Activated B cell treated with CpG ODN at 0.5 μM for 24 hours (primary cell): ENCODE results near the gene CETP. TPM values are rescaled to one million over a fixed set of nuclear protein-coding genes. Genes with fewer than 3 reads are reported as not detected.
"Not testable (repeated sequence)": the region's sequence is repeated elsewhere in the genome, so short reads cannot be mapped to it uniquely, and the experiment has no call there.

ENCODE experiments used
- ATAC-seq: fragments of 200-7000 bp; cut with Tn5 transposase; one replicate; pipeline ENCODE4 v1.10.0; 2021; ENCODE audit warnings: low read depth, mild to moderate bottlenecking, moderate library complexity
- CTCF ChIA-PET: fragments of 350-600 bp; sonication (Branson Sonifier 250); formaldehyde crosslinking; loops from one replicate; lab custom pipeline; 2021; ENCODE audit warnings: antibody characterized with exemption; lab: Charles Lee
- POLR2A ChIA-PET: fragments of 350-600 bp; sonication (Branson Sonifier 250); formaldehyde crosslinking; loops from one replicate; lab custom pipeline; 2021; ENCODE audit warnings: antibody characterized with exemption; lab: Charles Lee
- DNase-seq: peaks from one replicate; pipeline ENCODE4 v3.0.0; 2022
- H3K27ac Mint-ChIP-seq: one replicate; pipeline ENCODE4 v1.8.0; 2020; ENCODE audit warnings: mixed read lengths
- H3K27me3 Mint-ChIP-seq: one replicate; pipeline ENCODE4 v1.8.0; 2021; ENCODE audit warnings: mixed read lengths
- H3K36me3 Mint-ChIP-seq: one replicate; pipeline ENCODE4 v1.8.0; 2021; ENCODE audit warnings: low read depth, mixed read lengths
- H3K4me1 Mint-ChIP-seq: one replicate; pipeline ENCODE4 v1.8.0; 2021; ENCODE audit warnings: mixed read lengths
- H3K4me3 Mint-ChIP-seq: one replicate; pipeline ENCODE4 v1.8.0; 2020; ENCODE audit warnings: mild to moderate bottlenecking, mixed read lengths
- H3K9me3 Mint-ChIP-seq: one replicate; pipeline ENCODE4 v1.8.0; 2020; ENCODE audit warnings: mixed read lengths
- intact Hi-C: fragments of 100-400 bp; cut with micrococcal nuclease; formaldehyde crosslinking; loops from one replicate; pipeline ENCODE4 v1.15.1; 2024
- total RNA-seq: library from RNA; stranded (reverse); gene quantifications from 2 replicates; pipeline ENCODE4 v1.2.3, GENCODE V29; 2022
- TF ChIP-seq, protein P1 (sequence below): fragments of 200-600 bp; IDR thresholded peaks from one replicate; pipeline ENCODE4 v1.8.0; 2022; ENCODE audit warnings: antibody characterized with exemption, mild to moderate bottlenecking

The CETP gene
- total RNA-seq, 1 donor from 2014 or later, result 1.4 TPM

- Mint-ChIP-seq H3K27me3 (no peaks in the 10 kb centered on the region), H3K9me3 (peaks cover 3% of the 10 kb centered on the region), H3K36me3 (peaks cover 38% of the 10 kb centered on the region), H3K4me1 (peaks cover 87% of the 10 kb centered on the region), H3K4me3 (peak overlapping the region; percentile 55), H3K27ac (peak overlapping the region; percentile 90)
- ChIA-PET CTCF (no interaction called here), POLR2A (interaction anchor here (1.8 to 9.1 kb wide), 5 partner anchors 10 to 45 kb away, joined by 11 to 93 read pairs (median 33); partner anchors contain the start of gene NLRC5)
- DNase-seq (peak; percentile 10), ATAC-seq (no peak)
- intact Hi-C loops, result loop anchor here (2.0 kb wide), 3 partner anchors 14 to 42 kb away; no protein-coding TSS in a partner anchor
- TF ChIP-seq, protein P1, sequence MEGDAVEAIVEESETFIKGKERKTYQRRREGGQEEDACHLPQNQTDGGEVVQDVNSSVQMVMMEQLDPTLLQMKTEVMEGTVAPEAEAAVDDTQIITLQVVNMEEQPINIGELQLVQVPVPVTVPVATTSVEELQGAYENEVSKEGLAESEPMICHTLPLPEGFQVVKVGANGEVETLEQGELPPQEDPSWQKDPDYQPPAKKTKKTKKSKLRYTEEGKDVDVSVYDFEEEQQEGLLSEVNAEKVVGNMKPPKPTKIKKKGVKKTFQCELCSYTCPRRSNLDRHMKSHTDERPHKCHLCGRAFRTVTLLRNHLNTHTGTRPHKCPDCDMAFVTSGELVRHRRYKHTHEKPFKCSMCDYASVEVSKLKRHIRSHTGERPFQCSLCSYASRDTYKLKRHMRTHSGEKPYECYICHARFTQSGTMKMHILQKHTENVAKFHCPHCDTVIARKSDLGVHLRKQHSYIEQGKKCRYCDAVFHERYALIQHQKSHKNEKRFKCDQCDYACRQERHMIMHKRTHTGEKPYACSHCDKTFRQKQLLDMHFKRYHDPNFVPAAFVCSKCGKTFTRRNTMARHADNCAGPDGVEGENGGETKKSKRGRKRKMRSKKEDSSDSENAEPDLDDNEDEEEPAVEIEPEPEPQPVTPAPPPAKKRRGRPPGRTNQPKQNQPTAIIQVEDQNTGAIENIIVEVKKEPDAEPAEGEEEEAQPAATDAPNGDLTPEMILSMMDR, result no peak
These were observed 39.4 kb downstream of the CETP start for GRCh38 chr16:57001026-57001679.

DNA sequence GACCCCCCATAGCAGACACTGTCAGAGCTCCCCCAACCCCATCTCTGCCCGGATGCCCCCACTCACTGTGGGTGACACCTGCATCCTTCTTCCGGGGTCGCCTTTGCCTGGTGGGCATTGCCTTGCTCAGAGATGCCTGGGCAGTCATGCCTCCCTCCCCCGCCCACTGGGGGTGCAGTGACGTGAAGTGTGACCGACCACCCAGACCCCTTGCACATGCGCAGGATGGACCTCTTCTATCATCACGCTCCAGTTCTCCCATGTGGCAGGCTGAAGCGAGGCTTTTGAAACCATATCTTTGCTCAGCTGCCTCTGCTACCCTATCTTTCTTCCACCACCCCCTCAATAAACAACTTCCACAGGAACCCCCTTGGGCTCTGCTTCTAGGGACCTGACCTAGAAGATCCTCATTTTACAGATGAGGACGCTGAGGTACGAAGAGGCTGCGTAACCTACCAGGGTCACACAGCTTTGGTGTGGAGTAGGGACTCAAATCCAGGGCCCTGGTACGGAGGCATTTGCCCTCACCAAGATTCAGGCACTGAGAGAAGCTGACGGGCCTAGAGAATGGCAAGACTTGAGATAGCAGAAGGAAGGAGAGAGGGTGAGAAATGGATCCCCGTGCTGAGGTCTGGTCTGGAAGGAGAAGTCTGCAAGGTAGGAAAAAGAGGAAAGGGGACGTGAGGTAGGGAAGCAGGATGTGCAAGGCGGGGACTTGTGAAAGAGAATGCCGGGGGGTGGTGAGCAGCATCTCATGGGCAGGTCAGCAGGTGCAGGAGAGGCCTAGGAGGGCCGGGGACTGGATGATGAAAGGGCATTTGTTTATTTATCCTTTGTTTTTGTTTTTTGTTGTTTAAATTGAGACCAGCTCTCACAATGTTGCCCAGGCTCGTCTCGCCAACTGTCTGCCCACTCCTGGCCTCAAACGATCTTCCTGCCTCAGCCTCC lies 42.0 kb downstream of the CETP start:
- POLR2A ChIA-PET, result interaction anchor here (0.7 to 9.1 kb wide), 10 partner anchors 8 to 72 kb away, joined by 3 to 93 read pairs (median 14); partner anchors contain the start of genes HERPUD1 and NLRC5
- H3K27ac Mint-ChIP-seq, result peak overlapping the region; percentile 94
- ATAC-seq (peak; percentile 11), DNase-seq (peak; percentile 26)
- CTCF ChIA-PET, result interaction anchor here (2.5 kb wide), 1 partner anchor 40 kb away, joined by 8 read pairs; no protein-coding TSS in a partner anchor
- TF ChIP-seq, protein P1, result no peak
- H3K4me1 Mint-ChIP-seq, result peaks cover 88% of the 10 kb centered on the region
- intact Hi-C loops, result loop anchor here (1.0 to 2.0 kb wide), 2 partner anchors 13 to 39 kb away; no protein-coding TSS in a partner anchor
- peaks cover 3% of the 10 kb centered on the region for H3K9me3 Mint-ChIP-seq
- peaks cover 30% of the 10 kb centered on the region for H3K36me3 Mint-ChIP-seq
- H3K4me3 Mint-ChIP-seq, result peak overlapping the region; percentile 80
- H3K27me3 Mint-ChIP-seq, result no peaks in the 10 kb centered on the region

GRCh38 chr16:57004387-57005250 lies 42.9 kb downstream of the CETP start:
- peaks cover 30% of the 10 kb centered on the region for H3K36me3 Mint-ChIP-seq

DNA sequence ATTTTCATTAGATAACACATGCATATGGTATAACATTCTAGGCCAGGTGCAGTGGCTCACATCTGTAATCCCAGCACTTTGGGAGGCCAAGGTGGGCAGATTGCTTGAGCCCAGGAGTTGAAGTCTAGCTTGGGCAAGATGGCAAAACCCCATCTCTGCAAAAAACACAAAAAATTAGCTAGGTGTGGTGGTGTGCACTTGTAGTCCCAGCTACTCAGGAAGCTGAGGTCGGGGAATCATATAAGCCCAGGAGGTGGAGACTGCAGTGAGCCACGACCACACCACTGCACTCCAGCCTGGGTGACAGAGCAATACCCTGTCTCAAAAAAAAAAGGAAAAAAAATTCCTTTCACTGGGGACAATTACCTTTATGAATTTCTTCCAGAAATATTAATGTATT lies 43.8 kb downstream of the CETP start:
- H3K27me3 Mint-ChIP-seq, H3K4me3 Mint-ChIP-seq, H3K9me3 Mint-ChIP-seq, ATAC-seq: not testable (repeated sequence)
- Mint-ChIP-seq H3K4me1 (peaks cover 79% of the 10 kb centered on the region), H3K27ac (peak overlapping the region; percentile 78), H3K36me3 (peaks cover 35% of the 10 kb centered on the region)
- ChIA-PET POLR2A (interaction anchor here (0.7 to 9.1 kb wide), 15 partner anchors 9 to 212 kb away, joined by 3 to 93 read pairs (median 5); partner anchors contain the start of genes HERPUD1 and NLRC5), CTCF (interaction anchor here (1.0 to 2.5 kb wide), 4 partner anchors 18 to 42 kb away, joined by 3 to 8 read pairs (median 4); no protein-coding TSS in a partner anchor)
- peak; percentile 4 for DNase-seq
- intact Hi-C loops, result loop anchor here (1.0 to 2.0 kb wide), 2 partner anchors 9 to 15 kb away; no protein-coding TSS in a partner anchor

More at GRCh38 chr16:57004387-57005250, 42.9 kb downstream of the CETP start:
- H3K4me3 Mint-ChIP-seq, result peak overlapping the region; percentile 80
- DNase-seq (peak; percentile 14), ATAC-seq (no peak)
- TF ChIP-seq, protein P1, result no peak
- peaks cover 81% of the 10 kb centered on the region for H3K4me1 Mint-ChIP-seq
- H3K27ac Mint-ChIP-seq, result peak overlapping the region; percentile 94
- CTCF ChIA-PET, result interaction anchor here (1.0 to 2.5 kb wide), 4 partner anchors 17 to 41 kb away, joined by 3 to 8 read pairs (median 4); no protein-coding TSS in a partner anchor
- POLR2A ChIA-PET, result interaction anchor here (1.0 to 9.1 kb wide), 14 partner anchors 9 to 73 kb away, joined by 3 to 93 read pairs (median 6); partner anchors contain the start of genes HERPUD1 and NLRC5
- peaks cover 3% of the 10 kb centered on the region for H3K9me3 Mint-ChIP-seq
- intact Hi-C loops, result loop anchor here (1.0 to 2.0 kb wide), 2 partner anchors 10 to 14 kb away; no protein-coding TSS in a partner anchor
- no peaks in the 10 kb centered on the region for H3K27me3 Mint-ChIP-seq
